HG03521 (cell line): Measurements from ENCODE around the gene TSGA10.
"Not testable (repeated sequence)": the region's sequence is repeated elsewhere in the genome, so short reads cannot be mapped to it uniquely, and the experiment has no call there.

Source experiments
- ATAC-seq: cut with Tn5 transposase; IDR thresholded peaks from one replicate; pipeline ENCODE4 v1.9.1; 2021; ENCODE audit warnings: mild to moderate bottlenecking, moderate library complexity; ENCODE audit not compliant: unreplicated experiment

Gene TSGA10, protein sequence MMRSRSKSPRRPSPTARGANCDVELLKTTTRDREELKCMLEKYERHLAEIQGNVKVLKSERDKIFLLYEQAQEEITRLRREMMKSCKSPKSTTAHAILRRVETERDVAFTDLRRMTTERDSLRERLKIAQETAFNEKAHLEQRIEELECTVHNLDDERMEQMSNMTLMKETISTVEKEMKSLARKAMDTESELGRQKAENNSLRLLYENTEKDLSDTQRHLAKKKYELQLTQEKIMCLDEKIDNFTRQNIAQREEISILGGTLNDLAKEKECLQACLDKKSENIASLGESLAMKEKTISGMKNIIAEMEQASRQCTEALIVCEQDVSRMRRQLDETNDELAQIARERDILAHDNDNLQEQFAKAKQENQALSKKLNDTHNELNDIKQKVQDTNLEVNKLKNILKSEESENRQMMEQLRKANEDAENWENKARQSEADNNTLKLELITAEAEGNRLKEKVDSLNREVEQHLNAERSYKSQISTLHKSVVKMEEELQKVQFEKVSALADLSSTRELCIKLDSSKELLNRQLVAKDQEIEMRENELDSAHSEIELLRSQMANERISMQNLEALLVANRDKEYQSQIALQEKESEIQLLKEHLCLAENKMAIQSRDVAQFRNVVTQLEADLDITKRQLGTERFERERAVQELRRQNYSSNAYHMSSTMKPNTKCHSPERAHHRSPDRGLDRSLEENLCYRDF

DNA sequence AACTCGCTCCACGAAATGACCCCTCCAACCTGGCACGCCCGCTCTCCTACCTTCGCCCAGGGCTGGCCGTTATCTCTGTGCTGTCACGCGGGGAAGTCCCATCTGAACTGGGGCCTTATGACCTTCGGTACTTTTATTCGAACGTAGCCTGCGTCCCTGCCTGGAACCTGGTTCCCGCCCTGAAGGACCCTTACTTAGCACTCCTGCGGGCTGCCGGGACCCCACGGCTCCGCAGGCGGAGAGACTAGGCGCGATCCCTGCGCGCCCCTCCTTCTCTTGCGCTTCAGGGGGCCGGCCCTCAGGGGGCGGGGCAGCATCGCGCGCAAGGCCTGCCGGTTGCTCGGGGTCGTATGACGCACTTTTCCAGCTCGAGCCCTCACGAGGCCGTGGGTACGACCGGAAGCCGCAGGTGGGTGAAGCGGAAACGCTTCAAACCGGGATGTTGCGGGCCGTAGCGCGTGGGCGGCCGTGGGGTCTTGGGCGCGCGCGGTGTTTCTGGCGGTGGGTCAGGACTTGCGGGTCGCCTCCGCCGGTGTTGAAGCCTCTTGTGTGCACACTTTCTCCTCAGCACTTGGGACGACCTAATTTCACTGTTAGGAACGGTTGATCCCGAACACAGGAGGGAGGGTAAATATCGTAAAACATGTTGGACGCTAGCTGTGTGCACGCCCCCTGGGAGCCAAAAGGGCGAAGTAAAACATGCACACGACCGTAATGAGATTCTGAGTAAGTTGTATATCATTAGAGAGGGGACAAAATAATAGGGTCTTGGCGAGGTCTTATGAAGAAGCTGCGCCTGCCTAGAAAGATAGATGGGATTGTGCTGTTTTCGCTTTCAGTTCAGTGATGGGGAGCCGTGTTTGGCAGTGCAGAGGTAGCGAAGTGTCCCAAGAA lies at the start of gene TSGA10, which contains the start of gene LIPT1:
Gene TSGA10 (minus strand): TSS at position 300 of the 894 bp plus-strand sequence. CDS start 45,503 bp downstream, outside the sequence.
Gene LIPT1 (plus strand): TSS at position 325 of the 894 bp plus-strand sequence. CDS start 6,991 bp downstream, outside the sequence.
- peak; percentile 96 for ATAC-seq

DNA sequence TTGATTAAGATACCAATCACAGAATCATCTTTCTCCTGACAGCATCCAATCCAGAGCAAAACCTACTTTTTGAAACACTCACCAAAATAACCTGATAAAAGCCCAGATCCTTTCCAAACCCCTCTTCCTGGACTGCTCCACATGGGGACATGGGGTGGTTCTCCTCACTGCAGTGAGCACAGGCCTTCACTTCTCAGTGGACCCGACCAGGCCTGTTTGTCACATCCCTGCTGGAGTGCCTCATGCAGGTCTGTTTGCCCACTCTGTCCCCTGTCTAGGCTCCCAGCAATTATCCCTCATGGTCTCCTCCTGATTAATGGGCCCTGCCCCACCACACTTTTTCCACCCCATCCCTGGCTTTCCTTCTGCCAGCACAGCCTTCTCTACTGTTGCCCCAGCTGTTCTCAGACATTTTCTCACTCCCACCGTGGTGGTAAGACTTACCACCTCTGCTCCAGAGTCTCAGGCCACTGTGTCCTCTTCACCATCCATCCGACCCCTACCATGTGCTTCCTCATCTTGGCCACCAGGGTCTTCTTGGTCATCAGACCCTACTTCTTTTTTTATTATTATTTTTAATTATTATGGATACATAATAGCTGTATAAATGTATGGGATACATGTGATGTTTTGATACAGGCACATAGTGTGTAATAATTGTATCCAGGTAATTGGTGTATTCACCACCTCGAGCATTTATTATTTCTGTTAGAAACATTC lies 47.4 kb upstream of the TSGA10 start:
- ATAC-seq: no peak

DNA sequence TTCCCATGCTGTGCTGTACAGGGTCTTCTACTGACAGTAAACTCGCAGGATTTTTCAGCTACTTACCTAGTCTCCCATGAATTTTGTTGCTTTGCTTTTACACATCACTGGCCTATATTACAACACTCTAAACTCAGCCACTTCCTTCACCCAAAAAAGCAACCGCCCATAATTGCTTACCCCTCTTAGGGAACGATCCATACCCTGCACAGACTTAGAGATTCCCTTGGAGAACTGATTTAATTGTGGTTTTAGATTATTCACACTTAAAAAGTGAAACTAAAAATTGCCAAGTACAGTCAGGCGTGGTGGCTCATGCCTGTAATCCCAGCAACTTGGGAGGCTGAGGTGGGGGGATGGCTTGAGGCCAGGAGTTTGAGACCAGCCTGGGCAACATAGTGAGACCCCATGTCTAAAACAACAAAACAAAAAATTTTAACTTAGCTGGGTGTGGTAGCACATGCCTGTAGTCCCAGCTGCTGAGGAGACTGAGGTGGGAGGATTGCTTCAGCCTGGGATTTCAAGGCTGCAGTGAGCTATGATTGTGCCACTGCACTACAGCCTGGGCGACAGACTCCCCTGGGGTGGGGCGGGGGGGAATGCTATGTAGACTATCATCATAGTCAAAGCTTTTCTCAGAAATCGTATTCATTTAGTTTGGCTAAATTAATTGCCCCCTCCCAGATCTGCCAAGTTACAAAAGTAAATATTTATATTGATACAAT lies 45.5 kb upstream of the TSGA10 start:
- no peak for ATAC-seq

DNA sequence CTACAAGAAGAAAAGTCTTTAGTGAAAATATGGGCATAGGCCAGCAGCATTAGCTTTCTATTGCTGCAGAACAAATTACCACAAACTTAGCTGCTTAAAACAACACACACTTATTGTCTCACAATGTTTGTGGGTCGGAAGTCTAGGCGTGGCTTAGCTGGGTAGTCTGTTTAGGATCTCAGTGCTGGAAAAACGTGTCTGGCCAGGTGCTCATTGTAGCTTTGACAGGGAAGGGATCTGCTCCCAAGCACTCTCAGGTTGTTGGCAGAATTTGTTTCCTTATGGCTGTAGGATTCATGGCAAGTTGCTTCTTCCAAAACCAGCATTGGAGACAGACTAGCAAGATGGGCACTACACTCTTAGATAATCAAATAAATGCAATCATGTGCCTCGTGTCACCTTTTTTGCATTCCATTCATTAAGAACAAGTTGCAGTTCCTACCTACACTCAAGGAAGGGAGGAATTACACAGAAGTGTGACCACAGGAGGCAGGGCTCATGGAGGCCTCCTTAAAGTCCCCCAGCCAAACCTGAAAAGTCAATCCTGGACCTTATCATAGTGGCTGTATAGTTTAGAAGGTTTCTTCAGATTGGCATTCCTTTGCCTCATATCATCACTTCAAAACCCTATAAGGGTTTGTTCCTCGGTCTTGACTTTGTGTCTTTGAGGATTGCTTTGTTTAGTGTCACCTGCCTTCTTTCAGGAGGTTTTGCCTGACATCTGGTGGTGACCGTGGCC lies 43.5 kb upstream of the TSGA10 start:
- no peak for ATAC-seq

DNA sequence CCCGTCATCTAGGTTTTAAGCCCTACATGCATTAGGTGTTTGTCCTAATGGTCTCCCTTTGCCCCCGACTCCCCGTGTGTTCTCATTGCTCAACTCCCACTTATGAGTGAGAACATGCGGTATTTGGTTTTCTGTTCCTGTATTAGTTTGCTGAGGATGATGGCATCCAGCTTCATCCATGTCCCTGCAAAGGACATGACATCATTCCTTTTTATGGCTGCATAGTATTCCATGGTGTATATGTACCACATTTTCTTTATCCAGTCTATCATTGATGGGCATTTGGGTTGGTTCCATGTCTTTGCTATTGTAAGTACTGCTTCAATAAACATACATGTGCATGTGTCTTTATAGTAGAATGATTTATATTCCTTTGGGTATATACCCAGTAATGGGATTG lies 37.6 kb upstream of the TSGA10 start:
- not testable (repeated sequence) for ATAC-seq

DNA sequence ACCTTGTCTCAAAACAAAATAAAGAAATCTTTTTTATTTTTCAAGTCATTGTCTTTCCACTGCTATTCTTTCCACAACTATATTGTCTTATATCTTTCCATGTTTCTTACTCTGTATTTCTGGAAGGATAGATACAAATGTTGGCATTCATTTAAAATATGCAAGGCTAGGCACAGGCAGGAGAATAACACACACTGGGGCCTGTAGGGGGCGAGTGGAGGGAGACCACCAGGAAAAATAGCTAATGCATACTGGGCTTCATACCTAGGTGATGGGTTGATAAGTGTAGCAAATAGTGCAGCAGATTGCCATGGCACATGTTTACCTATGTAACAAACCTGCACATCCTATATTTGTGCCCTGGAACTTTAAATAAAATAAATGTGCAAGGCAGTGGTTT lies 35.8 kb upstream of the TSGA10 start:
- ATAC-seq: no peak

DNA sequence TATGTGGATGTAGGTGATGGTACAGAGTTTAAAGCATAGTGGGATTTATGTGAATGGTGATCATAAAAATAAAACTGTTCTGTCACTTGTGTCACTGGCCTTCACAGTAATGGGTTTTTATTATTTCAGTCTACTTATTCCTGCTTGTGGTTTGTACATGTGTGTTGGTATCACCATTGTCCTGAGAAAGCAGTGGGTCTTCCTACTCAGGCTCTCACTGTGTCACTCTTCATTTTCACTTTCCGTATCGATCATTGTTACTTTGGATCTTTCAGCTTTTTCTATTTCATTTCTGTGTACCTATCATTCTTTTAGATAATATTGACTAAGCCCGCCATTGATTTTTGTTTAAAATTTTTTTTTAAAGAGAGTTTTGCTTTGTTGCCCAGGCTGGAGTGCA lies 33.6 kb upstream of the TSGA10 start:
- ATAC-seq: no peak

DNA sequence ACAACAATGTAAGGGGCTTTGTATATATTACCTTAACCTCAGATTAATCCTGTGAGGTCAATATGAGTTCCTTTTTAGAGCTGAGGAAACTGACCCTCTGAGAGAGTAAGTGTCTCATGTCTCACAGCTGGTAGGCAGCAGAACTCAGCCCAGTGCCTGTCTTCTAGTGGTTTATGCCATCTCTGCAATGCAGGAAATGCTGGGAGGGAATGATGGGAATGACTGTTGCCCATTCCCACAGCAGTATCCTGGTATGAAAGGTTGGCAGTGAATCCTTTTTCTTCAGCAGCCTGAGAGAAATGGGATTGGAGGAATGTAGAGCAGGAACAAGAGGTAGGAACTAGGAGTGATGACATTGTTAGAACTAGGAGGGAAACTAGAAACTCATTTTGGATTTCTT lies 32.3 kb upstream of the TSGA10 start:
- no peak for ATAC-seq

DNA sequence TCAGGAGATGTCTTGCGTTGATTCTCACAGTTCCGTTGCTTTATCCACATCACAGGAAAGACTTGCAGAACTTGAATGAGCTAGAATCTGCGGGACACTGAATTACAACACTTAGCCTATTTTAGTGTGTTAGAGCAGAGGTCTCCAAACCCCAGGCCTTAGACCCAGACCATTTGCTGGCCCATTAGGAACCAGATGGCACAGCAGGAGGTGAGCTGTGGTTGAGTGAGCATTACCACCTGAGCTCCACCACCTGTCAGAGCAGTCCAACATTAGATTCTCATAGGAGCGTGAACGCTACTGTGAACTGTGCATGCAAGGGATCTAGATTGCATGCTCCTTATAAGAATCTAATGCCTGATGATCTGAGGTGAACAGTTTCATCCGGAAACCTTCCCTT lies 30.1 kb upstream of the TSGA10 start:
- no peak for ATAC-seq

DNA sequence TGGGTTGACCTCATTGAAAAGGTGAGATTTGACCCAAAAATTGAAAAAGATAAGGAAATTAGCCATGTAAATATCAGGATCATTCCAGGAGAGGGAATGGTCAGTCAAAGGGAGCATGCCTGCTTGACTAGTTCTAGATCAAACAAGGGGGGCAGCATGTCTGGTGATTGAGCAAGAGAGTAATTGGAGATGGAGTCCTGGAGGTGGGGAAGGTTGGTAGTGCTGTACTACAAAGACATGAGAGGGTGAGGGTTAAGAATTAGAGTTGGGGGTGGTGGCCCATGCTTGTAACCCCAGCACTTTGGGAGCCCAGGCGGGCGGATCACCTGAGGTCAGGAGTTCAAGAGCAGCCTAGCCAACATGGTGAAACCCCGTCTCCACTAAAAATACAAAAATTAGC lies 28.3 kb upstream of the TSGA10 start:
- ATAC-seq: no peak

DNA sequence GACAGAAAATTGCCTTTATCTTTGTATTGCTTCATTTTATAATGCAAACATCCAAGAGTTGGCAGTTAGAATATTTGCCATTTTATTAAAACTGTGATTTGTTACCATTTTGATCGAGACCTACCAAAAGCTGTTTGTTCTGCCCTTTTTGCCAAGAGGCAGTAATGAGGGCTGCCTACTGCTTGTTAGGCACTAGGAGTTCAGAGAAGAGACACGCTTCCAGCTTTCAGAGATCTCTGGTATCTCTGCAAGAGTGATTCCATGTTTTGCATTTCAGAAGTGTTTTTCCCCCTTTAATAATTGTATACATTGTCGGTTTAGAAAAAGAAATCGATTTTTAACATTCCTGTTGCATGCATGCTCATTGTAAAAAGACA lies 26.9 kb upstream of the TSGA10 start:
- no peak for ATAC-seq

DNA sequence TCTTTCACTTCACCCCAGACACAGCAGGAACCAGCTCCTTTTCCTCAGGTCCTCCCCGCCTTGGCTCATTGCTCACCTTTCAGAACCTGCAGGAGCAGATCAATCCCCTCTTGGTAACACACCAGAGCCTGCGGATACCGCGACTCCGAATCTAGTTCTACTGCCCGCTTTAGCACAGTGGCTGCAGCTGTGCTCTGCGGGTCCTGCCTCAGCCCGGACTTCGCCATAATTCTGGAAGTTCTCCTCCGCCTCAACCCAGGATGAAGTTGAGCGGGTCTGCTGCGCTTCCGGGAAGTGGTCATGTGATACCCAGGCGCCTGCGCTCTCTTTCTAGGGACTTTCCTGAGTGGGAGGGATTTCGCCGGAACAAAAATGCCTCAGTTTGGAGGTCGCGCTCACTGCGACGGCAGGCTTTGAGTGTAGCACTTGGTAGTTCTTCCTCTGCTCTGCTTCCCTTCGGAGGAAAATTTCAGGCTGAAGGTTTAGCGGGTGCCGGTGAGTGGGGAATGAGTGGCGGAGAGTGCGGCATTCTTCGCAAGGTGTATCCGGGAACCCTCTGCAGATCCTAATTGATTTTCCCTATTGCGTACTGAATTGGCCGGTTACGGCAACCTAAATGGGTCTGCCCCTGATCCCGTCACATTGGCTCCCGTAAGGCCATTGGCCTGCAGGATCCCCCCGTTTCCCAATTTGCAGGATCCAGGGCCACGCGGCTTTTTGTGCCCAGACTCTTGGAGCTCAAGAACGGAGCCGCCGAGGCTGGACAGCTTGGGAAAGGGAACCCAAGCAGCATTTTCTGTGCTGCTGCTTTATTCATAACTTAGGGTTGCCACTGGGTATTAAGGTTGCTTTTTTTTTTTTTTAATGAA lies 26.2 kb upstream of the TSGA10 start, which contains the start of the genes MITD1 and MRPL30:
Gene MITD1 (minus strand): TSS at position 304 of the 869 bp plus-strand sequence. CDS start 77 bp downstream, at position 227.
Gene MRPL30 (plus strand): TSS at position 430 of the 869 bp plus-strand sequence. CDS start 5,020 bp downstream, outside the sequence.
- peak; percentile 92 for ATAC-seq

DNA sequence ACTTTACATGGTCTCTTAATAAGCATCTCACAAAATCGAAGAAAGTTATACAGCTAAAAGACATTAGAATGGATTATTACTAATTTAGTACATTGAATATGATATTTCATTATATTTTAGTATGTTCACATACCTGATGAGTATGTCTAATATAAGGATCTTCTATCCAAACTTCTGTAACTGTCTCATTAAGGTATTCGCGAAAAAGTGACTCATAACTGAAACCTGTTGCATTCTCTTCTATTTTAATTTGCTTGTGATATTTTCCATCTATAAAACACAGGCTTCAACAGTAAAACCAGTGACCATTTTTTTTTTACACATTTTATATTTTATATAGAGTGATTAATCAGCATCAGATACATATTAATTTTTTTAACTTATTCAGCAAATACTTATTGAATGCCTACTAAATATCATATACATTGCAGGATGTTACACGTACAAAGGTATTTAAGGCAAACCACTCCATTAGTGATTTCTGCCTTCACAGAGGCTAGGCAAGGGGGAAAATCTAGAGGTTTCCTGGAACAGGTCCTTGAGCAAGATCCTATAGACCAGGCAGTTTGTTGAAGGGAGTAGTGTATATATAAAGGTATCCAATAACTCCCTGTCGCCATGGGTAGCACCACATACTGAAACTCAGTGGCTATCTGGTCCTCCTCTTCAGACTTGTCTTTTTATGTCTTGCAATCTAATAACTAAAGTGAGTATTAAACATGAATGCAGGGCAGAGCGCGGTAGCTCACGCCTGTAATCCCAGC lies 16.8 kb upstream of the TSGA10 start:
- ATAC-seq: no peak

DNA sequence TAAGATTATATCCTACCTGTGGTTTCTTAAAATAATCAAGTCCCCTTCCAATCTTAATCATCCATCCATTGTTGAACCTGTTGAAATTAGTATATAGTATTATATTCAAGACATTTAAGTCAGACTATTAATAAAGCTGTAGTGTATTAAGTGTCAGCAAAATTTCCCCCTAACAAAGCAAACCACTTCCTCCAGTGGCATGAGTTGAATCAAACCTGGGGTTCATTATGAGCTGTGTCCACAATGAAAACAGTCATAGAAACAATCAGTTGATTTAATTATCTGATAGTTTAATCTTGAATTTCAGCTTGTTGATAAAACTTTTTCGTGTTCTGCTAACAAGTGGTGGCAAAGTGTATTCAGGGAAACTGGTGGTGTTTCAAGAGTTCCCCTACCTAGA lies 14.8 kb upstream of the TSGA10 start:
- no peak for ATAC-seq

DNA sequence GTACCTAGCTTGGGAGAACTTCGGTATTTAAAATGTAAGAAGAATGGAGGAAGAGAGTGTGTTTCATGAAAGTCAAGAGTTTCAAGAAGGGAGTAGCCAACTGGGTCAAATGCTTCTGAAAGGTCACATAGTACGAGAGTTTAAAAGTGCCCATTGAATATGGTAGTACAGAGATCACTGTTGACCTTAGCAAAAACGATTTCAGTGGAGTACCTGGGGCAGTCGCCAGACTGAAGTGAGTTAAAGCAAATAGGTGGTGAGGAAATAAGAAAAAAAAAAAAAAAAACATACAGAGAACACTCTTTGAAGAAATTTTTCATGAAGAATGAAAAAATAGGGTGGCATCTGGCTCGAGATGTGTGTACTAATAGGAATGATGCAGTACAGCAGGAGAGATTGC lies 11.5 kb upstream of the TSGA10 start:
- no peak for ATAC-seq

DNA sequence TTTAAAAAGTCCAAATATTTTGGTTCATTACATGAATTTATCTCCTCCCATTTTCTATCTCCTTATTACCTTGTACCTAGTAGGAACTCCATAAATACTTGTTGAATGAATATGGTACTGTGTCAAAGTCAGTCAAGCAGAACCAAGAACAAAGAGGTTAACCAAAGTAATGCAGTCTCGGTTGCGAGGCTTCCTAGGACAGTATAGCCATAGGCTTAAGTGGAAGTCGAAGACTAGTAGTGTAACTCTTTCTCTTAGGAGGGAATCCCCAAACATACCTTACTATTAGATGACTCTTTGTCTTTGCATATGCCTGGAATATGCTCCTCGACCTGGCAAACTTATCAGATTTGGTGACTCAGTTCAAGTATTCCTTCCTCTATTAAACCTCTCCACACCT lies 4.9 kb upstream of the TSGA10 start:
- no peak for ATAC-seq

DNA sequence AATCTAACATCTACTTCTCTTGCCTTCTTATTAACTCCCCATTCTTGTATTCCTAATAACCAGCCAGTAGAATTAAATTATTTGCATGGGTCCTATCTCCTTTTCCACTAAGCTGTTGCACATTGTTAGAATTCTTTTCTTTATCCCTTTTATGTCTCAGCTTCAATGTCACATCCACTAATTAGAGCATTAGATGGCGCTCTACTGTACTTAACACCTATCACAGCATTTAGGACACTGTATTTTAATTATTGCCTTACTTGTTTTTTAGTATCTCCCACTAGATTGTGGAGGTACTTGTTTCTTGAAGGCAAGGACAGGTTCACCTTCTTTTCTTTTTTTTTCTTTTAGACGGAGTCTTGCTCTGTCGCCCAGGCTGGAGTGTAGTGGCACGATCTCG lies 3.9 kb upstream of the TSGA10 start:
- no peak for ATAC-seq
